IMR-90 (cell line): ENCODE results near the gene SLC25A12.
"Not testable (repeated sequence)": the region's sequence is repeated elsewhere in the genome, so short reads cannot be mapped to it uniquely, and the experiment has no call there.

Experiments used
- CEBPB ChIP-seq: IDR thresholded peaks from 2 replicates; pipeline ENCODE4 v1.6.1; 2012; ENCODE audit warnings: low read depth, low read length, improper control_type of control experiment
- CTCF ChIP-seq: conservative IDR thresholded peaks from 2 replicates; pipeline ENCODE4 v1.5.1; 2012; ENCODE audit warnings: mild to moderate bottlenecking, low read depth, low read length, improper control_type of control experiment
- FOS ChIP-seq: fragments of 150-350 bp; IDR thresholded peaks from 2 replicates; pipeline ENCODE4 v1.6.1; 2016; ENCODE audit warnings: low read depth, low read length
- POLR2A ChIP-seq: IDR thresholded peaks from 2 replicates; pipeline ENCODE4 v1.6.1; 2012; ENCODE audit warnings: mild to moderate bottlenecking, low read depth, low read length
- RAD21 ChIP-seq: IDR thresholded peaks from 2 replicates; pipeline ENCODE4 v1.6.1; 2012; ENCODE audit warnings: low read length, improper control_type of control experiment
- RCOR1 ChIP-seq: IDR thresholded peaks from 2 replicates; pipeline ENCODE4 v1.6.1; 2012; ENCODE audit warnings: mild to moderate bottlenecking, low read length, improper control_type of control experiment; ENCODE audit not compliant: insufficient replicate concordance
- TF ChIP-seq, protein P1 (sequence below): fragments of 150-350 bp; IDR thresholded peaks from 2 replicates; pipeline ENCODE4 v1.6.1; 2016; ENCODE audit warnings: low read depth, mild to moderate bottlenecking, low read length, moderate library complexity, borderline replicate concordance

DNA sequence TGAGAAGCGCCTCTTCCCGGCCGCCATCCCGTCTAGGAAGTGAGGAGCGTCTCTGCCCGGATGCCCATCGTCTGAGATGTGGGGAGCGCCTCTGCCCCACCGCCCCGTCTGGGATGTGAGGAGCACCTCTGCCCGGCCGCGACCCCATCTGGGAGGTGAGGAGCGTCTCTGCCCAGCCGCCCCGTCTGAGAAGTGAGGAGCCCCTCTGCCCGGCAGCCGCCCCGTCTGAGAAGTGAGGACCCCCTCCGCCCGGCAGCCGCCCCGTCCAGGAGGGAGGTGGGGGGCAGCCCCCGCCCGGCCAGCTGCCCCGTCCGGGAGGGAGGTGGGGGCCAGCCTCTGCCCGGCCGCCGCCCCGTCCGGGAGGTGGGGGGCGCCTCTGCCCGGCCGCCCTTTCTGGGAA lies 119.5 kb downstream of the SLC25A12 start:
- not testable (repeated sequence) for TF ChIP-seq RAD21, CTCF, FOS, POLR2A, CEBPB, RCOR1
- TF ChIP-seq, protein P1, sequence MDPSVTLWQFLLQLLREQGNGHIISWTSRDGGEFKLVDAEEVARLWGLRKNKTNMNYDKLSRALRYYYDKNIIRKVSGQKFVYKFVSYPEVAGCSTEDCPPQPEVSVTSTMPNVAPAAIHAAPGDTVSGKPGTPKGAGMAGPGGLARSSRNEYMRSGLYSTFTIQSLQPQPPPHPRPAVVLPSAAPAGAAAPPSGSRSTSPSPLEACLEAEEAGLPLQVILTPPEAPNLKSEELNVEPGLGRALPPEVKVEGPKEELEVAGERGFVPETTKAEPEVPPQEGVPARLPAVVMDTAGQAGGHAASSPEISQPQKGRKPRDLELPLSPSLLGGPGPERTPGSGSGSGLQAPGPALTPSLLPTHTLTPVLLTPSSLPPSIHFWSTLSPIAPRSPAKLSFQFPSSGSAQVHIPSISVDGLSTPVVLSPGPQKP = not testable (repeated sequence)
